GM12892 (cell line): ENCODE measurements around the gene STK38.
A peak's percentile ranks its signal among the peaks of the same experiment; 100 is the strongest.

Experiments used
- DNase-seq: peaks from one replicate; pipeline ENCODE4 v3.0.0; 2011; ENCODE audit not compliant: insufficient read length
- FAIRE-seq: peaks from 2 replicates; lab custom pipeline; 2011; peaks lifted over from hg19 to GRCh38; lab: Jason Lieb, UNC
- POLR2A ChIP-seq: IDR thresholded peaks from 2 replicates; pipeline ENCODE4 v1.6.1; 2011; ENCODE audit warnings: low read depth, low read length, control low read depth
- POLR2AphosphoS5 ChIP-seq: IDR thresholded peaks from 2 replicates; pipeline ENCODE4 v1.6.1; 2011; ENCODE audit warnings: low read depth, low read length, control low read depth
- TAF1 ChIP-seq: IDR thresholded peaks from 2 replicates; pipeline ENCODE4 v1.6.1; 2011; ENCODE audit warnings: low read depth, mild to moderate bottlenecking, control low read depth, low read length, borderline replicate concordance

Gene STK38

GRCh38 chr6:36560822-36561221 lies 13.5 kb upstream of the STK38 start:
- TF ChIP-seq TAF1 (no peak), POLR2A (no peak), POLR2AphosphoS5 (no peak)
- DNase-seq: no peak
- no peak for FAIRE-seq

- FAIRE-seq (no peak), DNase-seq (no peak)
- TF ChIP-seq POLR2A (no peak), TAF1 (no peak), POLR2AphosphoS5 (no peak)
Measured at GRCh38 chr6:36559011-36559793, 11.9 kb upstream of the STK38 start.

GRCh38 chr6:36556281-36556680 lies 9.0 kb upstream of the STK38 start:
- TF ChIP-seq POLR2AphosphoS5 (no peak), POLR2A (no peak), TAF1 (no peak)
- no peak for DNase-seq
- no peak for FAIRE-seq

GRCh38 chr6:36555750-36556252 lies 8.5 kb upstream of the STK38 start:
- TF ChIP-seq TAF1: no peak
- no peak for TF ChIP-seq POLR2A
- no peak for TF ChIP-seq POLR2AphosphoS5
- no peak for FAIRE-seq
- DNase-seq: no peak

- DNase-seq: no peak
Measured at GRCh38 chr6:36550473-36551000, 3.3 kb upstream of the STK38 start.

GRCh38 chr6:36548401-36548743 lies 1.1 kb upstream of the STK38 start:
- TF ChIP-seq POLR2A: no peak
- no peak for TF ChIP-seq POLR2AphosphoS5
- TF ChIP-seq TAF1: no peak
- FAIRE-seq (no peak), DNase-seq (no peak)

More at GRCh38 chr6:36550473-36551000, 3.3 kb upstream of the STK38 start:
- no peak for FAIRE-seq
- TF ChIP-seq POLR2A (no peak), TAF1 (no peak), POLR2AphosphoS5 (no peak)

GRCh38 chr6:36547646-36548400 lies 544 bp upstream of the STK38 start:
- FAIRE-seq: no peak
- DNase-seq: no peak
- TF ChIP-seq TAF1 (no peak), POLR2A (no peak), POLR2AphosphoS5 (no peak)

- FAIRE-seq (peak; percentile 48), DNase-seq (no peak)
- TF ChIP-seq POLR2A: no peak
- TF ChIP-seq POLR2AphosphoS5: no peak
- TF ChIP-seq TAF1: no peak
Measured at GRCh38 chr6:36546308-36546919, 865 bp downstream of the STK38 start.

- DNase-seq: no peak
- TF ChIP-seq POLR2A: no peak
- TF ChIP-seq POLR2AphosphoS5: no peak
- no peak for TF ChIP-seq TAF1
- no peak for FAIRE-seq
Measured at GRCh38 chr6:36545767-36546307, 1.4 kb downstream of the STK38 start.

GRCh38 chr6:36544228-36544627 lies 3.1 kb downstream of the STK38 start:
- TF ChIP-seq TAF1 (no peak), POLR2AphosphoS5 (no peak), POLR2A (no peak)
- FAIRE-seq (no peak), DNase-seq (no peak)

- no peak for DNase-seq
- no peak for FAIRE-seq
- TF ChIP-seq POLR2A: no peak
- TF ChIP-seq POLR2AphosphoS5: no peak
- TF ChIP-seq TAF1: no peak
Measured at GRCh38 chr6:36542041-36542440, 5.2 kb downstream of the STK38 start.
